ENCODE results near the gene CCNK. TPM values are rescaled to one million over a fixed set of nuclear protein-coding genes. Genes with fewer than 3 reads are reported as not detected.

CCNK gene
- total RNA-seq, 4 donors from 2014 or later, result 16.5 to 29.1 (median 21.4) TPM

GRCh38 chr14:99556134-99556791 lies 75.1 kb downstream of the CCNK start:
- Histone ChIP-seq H3K36me3 (no peaks in the 10 kb centered on the region), H3K4me3 (no peak overlapping the region), H3K9me3 (peaks cover 0 to 3% (median 0%) of the 10 kb centered on the region in 4 donors), H3K27ac (no peak overlapping the region), H3K4me1 (peaks cover 0 to 11% (median 0%) of the 10 kb centered on the region in 4 donors), H3K27me3 (no peaks in the 10 kb centered on the region)
- 91 to 94% methylated on average over 10 of the region's 10 CpGs for WGBS, 2 donors
- no peak for TF ChIP-seq CTCF (IDR thresholded peaks at IDR 0.05)
- TF ChIP-seq POLR2A (IDR thresholded peaks at IDR 0.05), result no peak
- TF ChIP-seq EP300 (IDR thresholded peaks at IDR 0.05), result no peak
- DNase-seq (ENCODE audit: low spot score in 2 of 2), result no peak

GRCh38 chr14:99559286-99559990 lies 78.2 kb downstream of the CCNK start:
- H3K27ac ChIP-seq, result no peak overlapping the region

GRCh38 chr14:99560403-99560802 lies 79.2 kb downstream of the CCNK start:
- H3K4me3 ChIP-seq, result no peak overlapping the region
- no peaks in the 10 kb centered on the region for H3K36me3 ChIP-seq
- peaks cover 0 to 3% (median 0%) of the 10 kb centered on the region in 4 donors for H3K9me3 ChIP-seq
- no peak overlapping the region for H3K27ac ChIP-seq
- WGBS, 2 donors, result 88 to 96% methylated on average over 11 to 13 of the region's 13 CpGs
- DNase-seq (ENCODE audit: low spot score in 2 of 2), result no peak
- no peaks in the 10 kb centered on the region for H3K27me3 ChIP-seq
- H3K4me1 ChIP-seq, result peaks cover 0 to 42% (median 10%) of the 10 kb centered on the region in 4 donors
- TF ChIP-seq POLR2A (IDR thresholded peaks at IDR 0.05), result no peak
- TF ChIP-seq EP300 (IDR thresholded peaks at IDR 0.05), result no peak
- TF ChIP-seq CTCF (IDR thresholded peaks at IDR 0.05), result no peak

More at GRCh38 chr14:99559286-99559990, 78.2 kb downstream of the CCNK start:
- no peak overlapping the region for H3K4me3 ChIP-seq
- H3K36me3 ChIP-seq, result no peaks in the 10 kb centered on the region
- H3K4me1 ChIP-seq, result peaks cover 0 to 33% (median 7%) of the 10 kb centered on the region in 4 donors
- H3K9me3 ChIP-seq, result peaks cover 0 to 3% (median 0%) of the 10 kb centered on the region in 4 donors
- WGBS, 2 donors, result 82 to 86% methylated on average over 16 of the region's 16 CpGs
- no peak for DNase-seq (ENCODE audit: low spot score in 2 of 2)
- TF ChIP-seq CTCF (IDR thresholded peaks at IDR 0.05) (no peak), EP300 (IDR thresholded peaks at IDR 0.05) (no peak), POLR2A (IDR thresholded peaks at IDR 0.05) (no peak)
- H3K27me3 ChIP-seq, result no peaks in the 10 kb centered on the region

- peaks cover 0 to 3% (median 0%) of the 10 kb centered on the region in 4 donors for H3K9me3 ChIP-seq
- TF ChIP-seq EP300 (IDR thresholded peaks at IDR 0.05) (no peak), CTCF (IDR thresholded peaks at IDR 0.05) (no peak), POLR2A (IDR thresholded peaks at IDR 0.05) (no peak)
- no peak for DNase-seq (ENCODE audit: low spot score in 2 of 2)
- H3K27me3 ChIP-seq, result no peaks in the 10 kb centered on the region
- 69 to 71% methylated on average over 13 to 14 of the region's 15 CpGs for WGBS, 2 donors
- H3K27ac ChIP-seq, result no peak overlapping the region
- H3K4me3 ChIP-seq, result no peak overlapping the region
- peaks cover 0 to 49% (median 10%) of the 10 kb centered on the region in 4 donors for H3K4me1 ChIP-seq
- H3K36me3 ChIP-seq, result no peaks in the 10 kb centered on the region
These were observed 79.9 kb downstream of the CCNK start for GRCh38 chr14:99560922-99561683.

Data from tibial nerve (tissue), 4 donors.